Fibroblast of skin of back (primary cell): Measurements from ENCODE around the gene GPR35.
"Not testable (repeated sequence)": the region's sequence is repeated elsewhere in the genome, so short reads cannot be mapped to it uniquely, and the experiment has no call there.

Experiments
- DNase-seq: peaks from one replicate; pipeline ENCODE4 v3.0.0-alpha.2; 2013

The GPR35 gene

GRCh38 chr2:240663546-240664190 lies 38.4 kb downstream of the GPR35 start:
- DNase-seq = no peak

- DNase-seq = no peak
Observed at GRCh38 chr2:240664622-240665021, 39.3 kb downstream of the GPR35 start.

DNA sequence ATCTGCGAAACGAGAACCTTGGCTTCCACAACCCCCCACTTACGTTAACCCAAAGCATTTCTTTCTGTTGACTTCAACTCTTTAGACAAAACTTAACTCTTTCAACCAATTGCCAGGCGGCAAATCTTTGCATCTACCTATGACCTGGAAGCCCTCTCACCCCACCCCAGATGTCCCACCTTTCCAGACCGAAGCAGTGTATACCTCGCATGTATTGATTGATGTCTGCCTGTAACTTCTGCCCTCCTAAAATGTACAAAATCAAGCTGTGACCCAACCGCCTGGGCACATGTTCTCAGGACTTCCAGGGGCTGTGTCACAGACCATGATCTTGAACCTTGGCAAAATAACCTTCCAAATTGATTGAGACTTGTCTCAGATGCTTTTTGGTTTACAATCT lies 45.1 kb downstream of the GPR35 start:
- DNase-seq = no peak

- DNase-seq = no peak
Observed at GRCh38 chr2:240670950-240671349, 45.7 kb downstream of the GPR35 start.

- DNase-seq = no peak
Observed at GRCh38 chr2:240672076-240672700, 46.9 kb downstream of the GPR35 start.

- no peak for DNase-seq
Observed at GRCh38 chr2:240672701-240673190, 47.5 kb downstream of the GPR35 start.

GRCh38 chr2:240674461-240675184 lies 49.3 kb downstream of the GPR35 start:
- not testable (repeated sequence) for DNase-seq

GRCh38 chr2:240675345-240675744 lies 50.1 kb downstream of the GPR35 start:
- not testable (repeated sequence) for DNase-seq

DNA sequence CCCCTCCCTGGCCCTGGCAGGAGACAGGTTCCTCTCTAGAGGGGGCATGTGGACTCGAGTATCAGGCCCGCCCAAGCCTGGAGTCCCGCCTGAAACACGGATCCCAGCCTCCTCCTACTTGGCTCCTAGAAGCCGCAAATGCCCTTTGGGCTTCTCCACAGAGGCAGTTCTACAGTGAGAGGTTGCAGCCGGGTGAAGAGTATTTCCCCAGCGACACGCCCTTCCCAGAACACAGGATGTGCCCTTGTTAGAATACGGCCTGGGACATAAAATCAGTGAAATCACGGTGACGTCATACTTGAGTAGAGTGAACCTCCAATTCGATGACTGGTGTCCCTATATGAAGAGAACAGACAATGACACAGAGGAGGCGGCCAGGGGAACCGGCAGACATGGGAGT lies 52.8 kb downstream of the GPR35 start:
- DNase-seq = not testable (repeated sequence)

GRCh38 chr2:240678909-240679308 lies 53.6 kb downstream of the GPR35 start:
- not testable (repeated sequence) for DNase-seq

DNA sequence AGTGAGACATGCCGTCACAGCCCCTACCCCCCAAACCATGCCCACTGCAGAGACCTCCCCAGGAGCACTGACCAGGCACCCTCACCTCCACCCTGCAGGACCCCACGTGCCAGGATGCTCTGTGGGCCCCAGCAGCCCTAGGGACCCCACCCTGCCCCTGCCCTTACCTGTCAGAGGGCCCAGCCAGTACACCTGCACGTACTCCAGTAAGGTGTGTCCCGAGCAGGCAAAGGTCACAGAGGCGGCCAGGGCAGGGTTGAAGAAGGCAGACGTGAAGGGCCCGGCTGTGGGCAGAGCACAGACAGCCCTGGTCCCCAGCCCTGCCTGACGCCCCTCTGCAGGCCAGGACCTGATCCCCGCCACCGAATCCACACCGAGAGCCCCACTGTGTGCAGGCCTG lies 54.9 kb downstream of the GPR35 start:
- DNase-seq = not testable (repeated sequence)
